Stomach (tissue), 9 donors: ENCODE results near the gene ZDHHC8. TPM values are rescaled to one million over a fixed set of nuclear protein-coding genes. Genes with fewer than 3 reads are reported as not detected.
"Not testable (repeated sequence)": the region's sequence is repeated elsewhere in the genome, so short reads cannot be mapped to it uniquely, and the experiment has no call there.

ENCODE experiments used
- DNase-seq, 2 donors: peaks; one replicate each; pipeline versions ENCODE4 v3.0.0 to v3.0.0-alpha.2; 2013 to 2019
- H3K27ac ChIP-seq, 5 donors: fragments of 200-600 bp in 4 of 5; sonication (generic) in 4 of 5; one replicate each; pipeline ENCODE4 v1.5.1; 2013 to 2019; ENCODE audit warnings: mild to moderate bottlenecking in 1 of 5, moderate library complexity in 1 of 5
- H3K27me3 ChIP-seq, 3 donors: fragments of 200-600 bp; sonication (generic); one replicate each; pipeline ENCODE4 v1.5.1; 2017 to 2019; ENCODE audit warnings: mixed run types in 1 of 3
- H3K36me3 ChIP-seq, 4 donors: fragments of 200-600 bp; sonication (generic); 1 replicate in 3 of 4; 2 replicates in 1 of 4; pipeline ENCODE4 v1.5.1; 2016 to 2019
- H3K4me1 ChIP-seq, 4 donors: fragments of 200-600 bp; sonication (generic); one replicate each; pipeline ENCODE4 v1.5.1; 2016 to 2019
- H3K4me3 ChIP-seq, 4 donors: fragments of 200-600 bp; sonication (generic) in 3 of 4; one replicate each; pipeline ENCODE4 v1.5.1; 2016 to 2019; ENCODE audit warnings: mild to moderate bottlenecking in 1 of 4
- H3K9me3 ChIP-seq, 4 donors: fragments of 200-600 bp; sonication (generic); one replicate each; pipeline ENCODE4 v1.5.1; 2016 to 2019
- CTCF ChIP-seq, 7 experiments: fragments of 450-650 bp in 4 of 7; fragments of 200-600 bp in 3 of 7; sonication (generic) in 3 of 7; IDR thresholded peaks; one replicate each; pipeline ENCODE4 v1.5.1; 2016 to 2019; ENCODE audit warnings: antibody characterized with exemption in 7 of 7, control low read depth in 2 of 7, mild to moderate bottlenecking in 1 of 7
- EP300 ChIP-seq: sonication (generic); formaldehyde crosslinking; IDR thresholded peaks from one replicate; pipeline ENCODE4 v1.6.1; 2017; ENCODE audit warnings: antibody characterized with exemption
- POLR2A ChIP-seq, 4 donors: fragments of 450-650 bp; IDR thresholded peaks; one replicate each; pipeline ENCODE4 v1.6.1; 2016; ENCODE audit warnings: antibody characterized with exemption in 4 of 4, control low read depth in 2 of 4, mild to moderate bottlenecking in 1 of 4, moderate library complexity in 1 of 4
- POLR2AphosphoS5 ChIP-seq, 3 donors: sonication (generic); formaldehyde crosslinking; IDR thresholded peaks; one replicate each; pipeline ENCODE4 v1.6.1; 2016; ENCODE audit warnings: antibody characterized with exemption in 3 of 3
- WGBS, 5 donors: extraction: QIAGEN DNeasy Blood & Tissue Kit in 3 of 5; methylation state at CpG; one replicate each; pipeline versions ENCODE4 v1.1.5 to v1.1.7; 2013 to 2018; 5-methylcytosine and 5-hydroxymethylcytosine counted together
- intact Hi-C: fragments of 100-400 bp; cut with DNase I; formaldehyde crosslinking; loops from one replicate; pipeline ENCODE4 v1.15.1; 2023; ENCODE audit warnings: low total_unique reads
- polyA plus RNA-seq, 3 donors: library from polyadenylated mRNA; stranded (reverse); fragments of 200-250 nt; gene quantifications; one replicate each; pipeline ENCODE4 v1.2.3, GENCODE V29; 2013
- total RNA-seq, 5 donors: library from RNA; depleted of rRNA; stranded (reverse); fragments of >200 nt; gene quantifications; one replicate each; pipeline versions ENCODE4 v1.1.0 to v1.2.3, GENCODE V29; 2014 to 2016
- donor health status: healthy with polysubstance abuse.
- donor health status: Bipolar disorder and iron deficiency.
- donor health status: healthy.

Gene ZDHHC8
- total and polyA plus RNA-seq, 8 donors = 3.2 to 228 (median 18.7) TPM

GRCh38 chr22:20156611-20157429 lies 25.2 kb downstream of the ZDHHC8 start:
- peaks cover 0 to 65% (median 8%) of the 10 kb centered on the region in 3 donors for H3K27me3 ChIP-seq
- no peak overlapping the region for H3K4me3 ChIP-seq
- H3K27ac ChIP-seq = no peak overlapping the region
- WGBS, 5 donors = 40 to 49% (median 45%) methylated on average over 8 to 17 of the region's 17 CpGs
- no peaks in the 10 kb centered on the region for H3K9me3 ChIP-seq
- TF ChIP-seq CTCF (IDR thresholded peaks at IDR 0.05) (peak in 6 of 7 experiments; percentile 98 to 100 (median 100)), POLR2AphosphoS5 (IDR thresholded peaks at IDR 0.05) (no peak), POLR2A (IDR thresholded peaks at IDR 0.05) (no peak), EP300 (no peak)
- peak; percentile 93 to 95 for DNase-seq
- H3K4me1 ChIP-seq = peaks cover 0 to 5% (median 2%) of the 10 kb centered on the region in 4 donors
- H3K36me3 ChIP-seq = no peaks in the 10 kb centered on the region
- intact Hi-C loops = loop anchor here (5.0 kb wide), 1 partner anchor 130 kb away; no protein-coding TSS in a partner anchor

GRCh38 chr22:20157430-20158183 lies 26.0 kb downstream of the ZDHHC8 start:
- H3K4me3 ChIP-seq = no peak overlapping the region
- no peak for TF ChIP-seq POLR2A (IDR thresholded peaks at IDR 0.05)
- no peak for TF ChIP-seq EP300
- TF ChIP-seq POLR2AphosphoS5 (IDR thresholded peaks at IDR 0.05) = no peak
- no peak for TF ChIP-seq CTCF (IDR thresholded peaks at IDR 0.05)
- H3K36me3 ChIP-seq = no peaks in the 10 kb centered on the region
- no peak overlapping the region for H3K27ac ChIP-seq
- intact Hi-C loops = loop anchor here (5.0 kb wide), 1 partner anchor 130 kb away; no protein-coding TSS in a partner anchor
- H3K4me1 ChIP-seq = peaks cover 0 to 5% (median 2%) of the 10 kb centered on the region in 4 donors
- peaks cover 0 to 65% (median 8%) of the 10 kb centered on the region in 3 donors for H3K27me3 ChIP-seq
- no peaks in the 10 kb centered on the region for H3K9me3 ChIP-seq
- 58 to 72% (median 62%) methylated on average over 11 to 15 of the region's 15 CpGs for WGBS, 5 donors
- no peak for DNase-seq

DNA sequence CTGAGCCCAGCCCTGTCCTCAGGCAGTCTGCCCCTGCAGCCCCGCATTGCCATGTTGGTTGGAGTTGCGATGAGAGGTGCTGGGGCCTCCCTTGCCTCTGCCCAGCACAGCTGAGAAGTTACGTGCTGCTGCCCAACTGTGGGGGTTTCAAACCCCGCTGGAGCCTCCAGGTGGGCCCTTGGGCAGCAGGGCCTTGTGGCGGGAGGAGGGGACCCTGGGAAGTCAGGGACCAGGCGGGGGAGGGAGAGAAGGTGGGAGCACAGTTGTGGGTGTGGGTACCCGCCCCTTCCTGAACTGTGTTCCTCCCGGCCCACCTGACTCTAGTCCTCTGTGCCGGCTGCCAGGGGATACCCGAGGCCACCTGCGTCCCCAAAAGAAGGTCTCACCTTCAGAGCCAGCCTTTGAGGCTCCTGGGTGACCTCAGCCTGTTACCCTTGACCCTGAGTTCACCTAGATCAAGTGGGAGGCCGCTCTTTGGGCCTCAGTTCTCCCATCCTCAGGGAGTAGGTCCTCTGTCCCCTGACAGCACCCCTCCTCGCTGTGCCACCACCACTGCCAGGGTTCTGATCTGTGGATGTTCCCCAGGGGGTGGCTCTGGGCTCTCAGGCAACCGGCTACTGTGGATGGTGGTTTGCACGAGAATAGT lies 26.9 kb downstream of the ZDHHC8 start:
- no peak for DNase-seq
- H3K4me3 ChIP-seq = no peak overlapping the region
- H3K27ac ChIP-seq = no peak overlapping the region
- intact Hi-C loops = loop anchor here (5.0 kb wide), 1 partner anchor 129 kb away; no protein-coding TSS in a partner anchor
- no peak for TF ChIP-seq EP300
- H3K4me1 ChIP-seq = peaks cover 0 to 5% (median 2%) of the 10 kb centered on the region in 4 donors
- no peaks in the 10 kb centered on the region for H3K36me3 ChIP-seq
- WGBS, 5 donors = 43 to 77% (median 70%) methylated on average over 7 to 15 of the region's 15 CpGs
- peaks cover 0 to 65% (median 8%) of the 10 kb centered on the region in 3 donors for H3K27me3 ChIP-seq
- H3K9me3 ChIP-seq = no peaks in the 10 kb centered on the region

- peak in 1 of 2 donors; percentile 55 for DNase-seq
- Histone ChIP-seq H3K36me3 (no peaks in the 10 kb centered on the region), H3K27ac (no peak overlapping the region), H3K4me3 (no peak overlapping the region), H3K4me1 (peaks cover 0 to 5% (median 2%) of the 10 kb centered on the region in 4 donors), H3K9me3 (no peaks in the 10 kb centered on the region), H3K27me3 (peaks cover 0 to 61% (median 8%) of the 10 kb centered on the region in 3 donors)
- TF ChIP-seq POLR2A (IDR thresholded peaks at IDR 0.05) (no peak), EP300 (no peak), POLR2AphosphoS5 (IDR thresholded peaks at IDR 0.05) (no peak), CTCF (IDR thresholded peaks at IDR 0.05) (no peak)
- intact Hi-C loops = loop anchor here (5.0 kb wide), 1 partner anchor 128 kb away; no protein-coding TSS in a partner anchor
- 10 to 32% (median 15%) methylated on average over 5 to 9 of the region's 9 CpGs for WGBS, 5 donors
Measured at GRCh38 chr22:20159076-20159475, 27.5 kb downstream of the ZDHHC8 start.

- H3K36me3 ChIP-seq, H3K27ac ChIP-seq, H3K4me3 ChIP-seq, H3K4me1 ChIP-seq, H3K9me3 ChIP-seq, DNase-seq: not testable (repeated sequence)
- H3K27me3 ChIP-seq = peaks cover 0 to 57% (median 8%) of the 10 kb centered on the region in 3 donors
- 71 to 93% (median 82%) methylated on average over 5 to 12 of the region's 14 CpGs for WGBS, 5 donors
- intact Hi-C loops = loop anchor here (5.0 kb wide), 1 partner anchor 128 kb away; no protein-coding TSS in a partner anchor
Measured at GRCh38 chr22:20159531-20159930, 27.9 kb downstream of the ZDHHC8 start.
